Activated T-cell treated with anti-CD3 and anti-CD28 coated beads, Interleukin-2, amount 50 U/mL, for 72 hours (primary cell): ENCODE data around the gene HELZ. TPM values are rescaled to one million over a fixed set of nuclear protein-coding genes. Genes with fewer than 3 reads are reported as not detected.

Experiments used
- ATAC-seq, 2 donors: fragments of 150-1000 bp; cut with Tn5 transposase; replicated peaks in 1 of 2; 2 replicates each; pipeline ENCODE4 v1.10.0; 2021; ENCODE audit warnings: moderate library complexity in 2 of 2, mild to moderate bottlenecking in 1 of 2
- DNase-seq, 2 donors: peaks; one replicate each; pipeline ENCODE4 v3.0.0; 2021 to 2022; ENCODE audit warnings: mixed read lengths in 1 of 2
- H3K27ac Mint-ChIP-seq: one replicate; pipeline ENCODE4 v1.8.0; 2022; ENCODE audit warnings: mild to moderate bottlenecking, moderate library complexity, mixed read lengths
- H3K27me3 Mint-ChIP-seq: one replicate; pipeline ENCODE4 v1.8.0; 2022; ENCODE audit warnings: low read depth, mixed read lengths
- H3K36me3 Mint-ChIP-seq, 2 donors: one replicate each; pipeline ENCODE4 v1.8.0; 2022; ENCODE audit warnings: mixed read lengths in 2 of 2, mild to moderate bottlenecking in 1 of 2; ENCODE audit not compliant: insufficient read depth in 2 of 2
- H3K4me1 Mint-ChIP-seq: one replicate; pipeline ENCODE4 v1.8.0; 2022; ENCODE audit warnings: low read depth, mixed read lengths
- H3K4me3 Mint-ChIP-seq, 2 donors: one replicate each; pipeline ENCODE4 v1.8.0; 2022; ENCODE audit warnings: mild to moderate bottlenecking in 2 of 2, mixed read lengths in 2 of 2, moderate library complexity in 2 of 2
- H3K9me3 Mint-ChIP-seq, 2 donors: one replicate each; pipeline ENCODE4 v1.8.0; 2022; ENCODE audit warnings: mixed read lengths in 2 of 2
- total RNA-seq, 2 donors: library from RNA; stranded (reverse); gene quantifications; one replicate each; pipeline ENCODE4 v1.2.3, GENCODE V29; 2022

HELZ gene
- total RNA-seq, 2 donors from 2014 or later, result 51.3 to 52.0 TPM

DNA sequence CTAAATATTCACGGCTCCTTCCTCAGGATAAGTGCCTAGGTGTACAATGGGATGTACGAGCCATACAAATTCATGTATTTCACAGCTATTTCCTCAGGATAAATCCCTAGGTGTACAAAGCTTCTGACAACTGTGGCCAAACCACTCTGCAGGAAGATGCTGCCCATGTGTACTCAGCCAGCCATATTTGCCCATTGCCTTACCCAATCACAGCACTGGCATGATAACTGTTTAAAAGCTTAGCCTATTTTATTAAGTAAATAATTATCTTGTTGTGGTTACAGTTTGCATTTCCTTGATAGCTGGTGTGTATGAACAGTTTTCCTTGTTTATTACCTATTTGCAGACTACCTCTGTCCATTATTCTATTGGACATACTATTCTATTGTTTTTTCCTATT, 165.5 kb downstream of the HELZ start:
- no peaks in the 10 kb centered on the region for H3K9me3 Mint-ChIP-seq
- DNase-seq (no peak), ATAC-seq (no peak)
- H3K27me3 Mint-ChIP-seq, result no peaks in the 10 kb centered on the region
- no peak overlapping the region for H3K4me3 Mint-ChIP-seq
- H3K4me1 Mint-ChIP-seq, result peaks cover 19% of the 10 kb centered on the region
- H3K27ac Mint-ChIP-seq, result no peak overlapping the region
- peaks cover 4 to 11% of the 10 kb centered on the region in 2 donors for H3K36me3 Mint-ChIP-seq

DNA sequence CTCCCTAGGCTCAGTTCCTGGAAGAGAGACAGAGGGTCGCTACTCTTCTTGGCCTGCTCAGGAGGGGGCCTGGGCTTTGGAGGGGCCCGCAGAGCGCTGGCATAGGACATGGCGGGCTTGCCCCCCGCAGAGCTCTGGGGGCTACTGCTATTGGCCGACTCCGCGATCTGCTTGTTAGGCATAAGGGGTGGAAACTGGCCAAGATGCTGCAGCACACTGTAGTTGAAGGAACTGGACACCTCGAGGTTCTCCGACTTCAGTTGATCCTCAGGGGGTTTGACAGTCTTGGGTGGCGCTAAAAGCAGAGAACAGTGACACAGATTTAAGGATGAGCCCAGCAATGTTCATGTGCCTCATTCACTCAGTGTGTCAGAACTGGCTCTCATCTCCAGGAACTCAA, 166.7 kb downstream of the HELZ start:
- H3K36me3 Mint-ChIP-seq, result peaks cover 5 to 12% of the 10 kb centered on the region in 2 donors
- peaks cover 11% of the 10 kb centered on the region for H3K4me1 Mint-ChIP-seq
- no peaks in the 10 kb centered on the region for H3K9me3 Mint-ChIP-seq
- DNase-seq (no peak), ATAC-seq (no peak)
- H3K27ac Mint-ChIP-seq, result no peak overlapping the region
- no peak overlapping the region for H3K4me3 Mint-ChIP-seq
- no peaks in the 10 kb centered on the region for H3K27me3 Mint-ChIP-seq

DNA sequence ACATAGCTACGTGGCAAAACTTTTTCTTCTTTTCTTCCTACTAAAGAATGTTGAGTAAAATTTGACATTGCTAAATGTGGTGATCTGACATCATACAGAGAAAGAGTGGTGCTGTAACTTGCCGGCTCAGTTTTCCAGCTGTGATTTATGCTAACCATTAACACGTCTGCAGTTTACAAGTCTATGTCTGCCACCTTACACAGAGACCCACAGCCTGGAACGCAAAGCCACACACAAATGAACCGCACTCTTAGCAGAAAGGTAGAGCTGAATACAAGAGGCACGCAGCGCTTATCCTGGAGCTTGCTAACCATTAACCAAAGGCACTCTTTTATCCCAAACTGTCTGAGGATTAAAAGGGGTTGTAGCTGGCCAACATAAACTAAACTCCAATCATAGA, 168.7 kb downstream of the HELZ start:
- Mint-ChIP-seq H3K9me3 (no peaks in the 10 kb centered on the region), H3K4me1 (no peaks in the 10 kb centered on the region), H3K27ac (no peak overlapping the region), H3K4me3 (no peak overlapping the region), H3K36me3 (peaks cover 5 to 15% of the 10 kb centered on the region in 2 donors), H3K27me3 (no peaks in the 10 kb centered on the region)
- DNase-seq (no peak), ATAC-seq (no peak)

DNA sequence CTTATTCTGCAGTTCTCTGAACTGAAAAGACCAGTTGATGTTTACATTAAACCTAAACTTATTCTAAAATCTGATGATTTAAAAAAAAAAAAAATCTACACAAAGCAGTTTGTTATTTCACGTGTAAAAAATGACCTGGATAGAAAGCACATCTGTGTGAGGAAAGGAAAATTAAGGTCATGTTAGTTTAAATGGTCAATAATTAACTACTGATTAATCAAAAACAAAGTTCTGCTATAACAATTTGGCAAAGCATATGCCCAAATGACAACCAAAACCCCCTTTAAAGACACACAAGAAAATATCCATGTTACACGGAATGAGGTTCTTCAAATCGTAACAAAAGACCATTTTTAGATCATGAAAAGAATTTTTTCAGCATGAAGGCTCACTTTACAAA, 170.2 kb downstream of the HELZ start:
- no peak overlapping the region for H3K4me3 Mint-ChIP-seq
- H3K36me3 Mint-ChIP-seq, result peaks cover 5 to 14% of the 10 kb centered on the region in 2 donors
- no peak for ATAC-seq
- no peak for DNase-seq
- no peaks in the 10 kb centered on the region for H3K4me1 Mint-ChIP-seq
- no peaks in the 10 kb centered on the region for H3K27me3 Mint-ChIP-seq
- no peaks in the 10 kb centered on the region for H3K9me3 Mint-ChIP-seq
- H3K27ac Mint-ChIP-seq, result no peak overlapping the region

DNA sequence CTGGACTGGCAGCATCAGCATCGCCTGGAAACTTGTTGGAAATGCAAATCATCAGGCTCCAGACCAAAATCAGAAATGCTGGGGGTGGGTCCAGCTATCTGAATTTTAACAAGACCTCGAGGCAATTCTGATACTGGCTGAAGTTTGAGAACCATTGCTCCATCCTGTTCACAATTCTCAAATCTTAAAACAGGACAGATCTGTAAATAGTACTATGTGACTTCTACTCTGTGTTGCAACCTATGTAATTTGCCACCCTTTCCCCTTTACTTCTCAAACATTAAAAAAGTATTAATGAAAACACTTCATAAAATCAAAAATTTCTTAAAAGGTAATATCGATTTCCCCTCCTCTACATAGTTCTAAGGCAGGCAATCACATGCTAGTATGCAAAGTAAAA, 172.1 kb downstream of the HELZ start:
- peaks cover 5 to 12% of the 10 kb centered on the region in 2 donors for H3K36me3 Mint-ChIP-seq
- H3K4me3 Mint-ChIP-seq, result no peak overlapping the region
- DNase-seq (no peak), ATAC-seq (no peak)
- no peak overlapping the region for H3K27ac Mint-ChIP-seq
- H3K9me3 Mint-ChIP-seq, result no peaks in the 10 kb centered on the region
- H3K4me1 Mint-ChIP-seq, result no peaks in the 10 kb centered on the region
- no peaks in the 10 kb centered on the region for H3K27me3 Mint-ChIP-seq

DNA sequence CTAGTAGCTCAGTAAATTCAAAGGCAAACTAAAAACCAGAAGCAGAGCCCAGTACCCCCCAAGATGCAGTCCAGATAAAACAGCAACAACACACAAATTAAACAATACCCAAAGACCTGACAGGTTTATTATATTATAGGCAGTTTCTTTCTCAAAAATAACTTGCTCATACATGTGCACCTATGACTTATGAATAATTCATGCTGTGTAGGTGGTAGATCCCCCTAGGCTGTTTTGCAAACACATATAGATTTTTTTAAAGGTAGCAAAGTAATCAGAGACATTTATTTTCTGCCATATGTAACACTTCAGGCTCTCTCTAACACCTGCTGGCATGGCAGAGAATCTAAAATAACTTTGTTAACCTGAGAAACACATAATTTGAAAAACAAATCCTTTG, 173.4 kb downstream of the HELZ start:
- Mint-ChIP-seq H3K27ac (no peak overlapping the region), H3K4me1 (no peaks in the 10 kb centered on the region), H3K4me3 (no peak overlapping the region), H3K36me3 (peaks cover 5 to 10% of the 10 kb centered on the region in 2 donors), H3K9me3 (no peaks in the 10 kb centered on the region), H3K27me3 (no peaks in the 10 kb centered on the region)
- ATAC-seq (no peak), DNase-seq (no peak)

DNA sequence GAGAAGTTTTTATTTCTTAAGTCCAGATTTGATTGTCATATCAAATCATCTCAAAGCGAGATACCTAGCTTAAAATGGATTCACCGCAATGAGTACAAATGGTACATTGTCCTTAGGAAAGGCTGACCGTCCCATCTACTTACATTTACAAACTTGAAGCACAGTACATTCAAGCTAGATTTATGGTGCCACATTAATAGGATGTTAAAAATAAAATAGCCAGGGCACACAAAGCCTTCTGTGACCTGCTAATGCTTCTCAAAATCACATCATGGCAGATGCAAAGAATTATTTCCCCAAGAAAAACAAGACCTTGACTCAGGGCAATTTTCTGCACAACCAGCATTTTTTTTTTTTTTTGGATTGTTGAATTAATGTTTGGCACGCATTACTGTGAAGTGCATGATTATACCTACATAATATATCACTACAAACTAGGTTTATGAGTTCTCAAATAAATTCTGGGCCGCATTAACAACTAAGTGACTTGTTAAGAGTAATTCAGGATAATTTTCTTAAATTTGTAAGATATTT, 175.3 kb downstream of the HELZ start:
- Mint-ChIP-seq H3K27me3 (no peaks in the 10 kb centered on the region), H3K36me3 (peaks cover 3 to 5% of the 10 kb centered on the region in 2 donors), H3K4me1 (no peaks in the 10 kb centered on the region), H3K4me3 (no peak overlapping the region), H3K27ac (no peak overlapping the region), H3K9me3 (no peaks in the 10 kb centered on the region)
- ATAC-seq (no peak), DNase-seq (no peak)

DNA sequence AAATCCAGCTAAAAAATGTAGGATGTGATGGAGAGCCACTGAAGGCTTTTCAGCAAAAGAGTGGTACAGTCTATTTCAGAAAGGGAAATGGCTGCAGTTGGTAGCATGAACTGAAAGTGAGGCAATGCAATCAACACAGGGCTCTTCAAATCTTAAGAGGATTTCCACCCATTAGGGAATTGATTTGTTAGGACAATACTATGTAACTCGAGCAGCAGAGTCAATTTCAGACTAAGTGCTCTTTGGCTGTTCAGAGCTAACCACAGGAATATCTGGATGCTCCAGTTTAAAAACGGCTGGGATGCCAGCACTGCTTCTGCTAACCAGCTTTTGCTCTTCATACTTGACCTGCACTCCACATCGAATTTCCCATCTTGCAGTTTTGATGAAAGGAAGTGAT, 176.0 kb downstream of the HELZ start:
- Mint-ChIP-seq H3K27me3 (no peaks in the 10 kb centered on the region), H3K27ac (no peak overlapping the region), H3K9me3 (no peaks in the 10 kb centered on the region), H3K36me3 (peaks cover 3 to 4% of the 10 kb centered on the region in 2 donors), H3K4me1 (no peaks in the 10 kb centered on the region), H3K4me3 (no peak overlapping the region)
- DNase-seq, result no peak
- ATAC-seq, result no peak

DNA sequence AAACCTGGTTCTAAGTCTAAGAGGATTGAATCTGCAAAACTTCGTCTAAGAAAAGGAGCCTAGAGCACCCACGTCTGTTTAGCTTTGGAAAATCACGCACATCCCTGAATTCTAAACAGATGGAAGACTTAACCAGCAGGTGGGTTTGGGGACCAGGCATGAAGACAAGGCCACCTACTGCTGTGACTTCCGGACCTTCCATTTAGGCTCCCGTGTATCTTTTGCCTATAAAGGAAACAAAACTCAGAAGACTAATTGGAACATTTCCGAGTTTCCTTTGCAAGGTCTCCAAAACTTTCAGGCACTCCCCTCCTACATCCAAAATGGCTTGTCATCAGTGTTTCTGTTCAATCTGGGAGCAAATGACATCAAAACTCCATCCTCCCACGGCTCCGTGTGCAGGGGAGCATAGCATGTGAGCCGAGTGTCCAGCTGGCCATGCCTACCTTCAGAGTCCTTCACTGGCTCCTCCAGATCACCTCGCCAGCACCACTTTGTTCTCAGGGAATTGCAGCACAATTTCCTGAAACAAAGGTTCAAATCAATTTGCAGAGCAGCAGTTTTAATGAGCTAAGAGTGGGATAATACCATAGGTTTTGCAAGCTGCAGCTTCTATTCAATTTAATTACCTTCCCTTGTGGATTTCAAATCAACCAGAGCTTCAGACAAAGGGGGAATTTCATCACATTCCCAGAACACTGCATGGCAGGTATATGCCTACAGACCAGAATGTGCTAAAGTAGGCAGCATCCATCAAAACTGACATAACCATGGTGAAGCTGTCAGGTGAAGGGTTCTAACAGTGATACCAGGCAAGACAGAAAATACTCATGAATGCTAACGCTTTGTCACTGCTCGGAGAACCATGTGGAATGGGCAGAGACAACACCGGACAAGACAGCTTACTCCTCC, 177.2 kb downstream of the HELZ start:
- no peaks in the 10 kb centered on the region for H3K9me3 Mint-ChIP-seq
- H3K4me1 Mint-ChIP-seq, result no peaks in the 10 kb centered on the region
- DNase-seq, result no peak
- ATAC-seq, result no peak
- no peak overlapping the region for H3K27ac Mint-ChIP-seq
- H3K36me3 Mint-ChIP-seq, result no peaks in the 10 kb centered on the region
- no peaks in the 10 kb centered on the region for H3K27me3 Mint-ChIP-seq
- no peak overlapping the region for H3K4me3 Mint-ChIP-seq

DNA sequence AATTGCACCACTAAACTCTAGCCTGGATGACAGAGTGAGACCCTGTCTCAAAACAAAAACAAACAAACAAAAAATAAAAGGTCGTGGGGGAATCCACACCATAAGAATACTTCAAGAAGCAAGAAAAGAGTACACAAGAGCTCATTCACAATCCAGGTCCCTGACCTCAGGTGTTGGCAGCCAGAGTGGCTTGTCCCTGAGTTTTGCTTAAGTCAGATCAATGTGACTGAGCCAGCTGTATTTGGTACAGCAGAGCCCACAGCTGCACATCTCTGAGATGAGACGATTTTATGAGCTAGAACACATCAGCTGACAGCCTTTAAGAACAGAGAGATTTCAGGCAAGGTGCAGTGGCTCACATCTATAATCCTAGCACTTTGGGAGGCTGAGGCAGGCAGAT, 178.3 kb downstream of the HELZ start:
- no peaks in the 10 kb centered on the region for H3K4me1 Mint-ChIP-seq

DNA sequence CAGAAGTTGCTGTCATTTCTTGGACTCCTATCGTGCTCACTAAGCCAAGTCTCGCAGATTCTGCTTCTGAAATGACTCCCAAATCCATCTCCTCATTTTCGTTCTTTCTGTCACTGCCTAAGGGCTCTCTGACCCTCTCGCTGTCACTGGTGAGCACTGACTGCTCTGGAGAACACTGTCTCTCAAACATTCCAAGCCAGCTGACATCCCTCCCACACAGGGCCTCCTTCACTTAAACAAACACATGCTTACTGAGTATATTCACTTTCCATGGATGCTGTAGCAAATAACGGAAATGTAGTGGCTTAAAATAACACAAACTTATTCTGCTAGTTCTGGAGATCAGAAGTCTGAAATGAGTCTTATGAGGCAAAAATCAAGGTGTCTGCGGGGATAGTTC, 181.9 kb downstream of the HELZ start:
- no peaks in the 10 kb centered on the region for H3K9me3 Mint-ChIP-seq
- H3K36me3 Mint-ChIP-seq, result no peaks in the 10 kb centered on the region
- H3K27ac Mint-ChIP-seq, result no peak overlapping the region
- DNase-seq (no peak), ATAC-seq (no peak)
- H3K27me3 Mint-ChIP-seq, result no peaks in the 10 kb centered on the region
- no peak overlapping the region for H3K4me3 Mint-ChIP-seq
- no peaks in the 10 kb centered on the region for H3K4me1 Mint-ChIP-seq

More for the DNA sequence above, 178.3 kb downstream of the HELZ start:
- no peak for DNase-seq
- ATAC-seq, result no peak
- no peaks in the 10 kb centered on the region for H3K36me3 Mint-ChIP-seq
- H3K4me3 Mint-ChIP-seq, result no peak overlapping the region
- H3K27me3 Mint-ChIP-seq, result no peaks in the 10 kb centered on the region
- H3K27ac Mint-ChIP-seq, result no peak overlapping the region
- no peaks in the 10 kb centered on the region for H3K9me3 Mint-ChIP-seq

DNA sequence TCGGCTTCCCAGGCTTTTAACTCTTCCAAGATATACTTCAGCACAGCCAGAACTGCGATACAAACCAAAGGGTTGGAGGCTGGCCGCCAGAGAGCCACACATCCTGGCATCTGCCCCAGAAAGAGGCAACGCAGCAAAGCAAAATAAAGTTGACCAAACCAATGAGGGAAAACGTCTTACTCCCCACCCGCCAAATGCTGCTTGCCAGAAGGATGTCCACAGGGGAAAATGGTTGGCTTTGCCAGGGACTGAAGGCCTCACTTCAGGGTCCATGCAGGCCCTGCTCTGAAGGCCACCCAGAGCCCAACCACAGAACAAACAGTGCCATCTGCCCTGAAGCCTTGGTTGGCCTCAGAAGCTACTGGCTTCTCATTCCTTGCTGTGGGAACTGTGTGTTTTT, 185.6 kb downstream of the HELZ start:
- DNase-seq (no peak), ATAC-seq (no peak)
- H3K27ac Mint-ChIP-seq, result no peak overlapping the region
- H3K9me3 Mint-ChIP-seq, result no peaks in the 10 kb centered on the region
- H3K36me3 Mint-ChIP-seq, result no peaks in the 10 kb centered on the region
- no peak overlapping the region for H3K4me3 Mint-ChIP-seq
- no peaks in the 10 kb centered on the region for H3K27me3 Mint-ChIP-seq
- H3K4me1 Mint-ChIP-seq, result no peaks in the 10 kb centered on the region

DNA sequence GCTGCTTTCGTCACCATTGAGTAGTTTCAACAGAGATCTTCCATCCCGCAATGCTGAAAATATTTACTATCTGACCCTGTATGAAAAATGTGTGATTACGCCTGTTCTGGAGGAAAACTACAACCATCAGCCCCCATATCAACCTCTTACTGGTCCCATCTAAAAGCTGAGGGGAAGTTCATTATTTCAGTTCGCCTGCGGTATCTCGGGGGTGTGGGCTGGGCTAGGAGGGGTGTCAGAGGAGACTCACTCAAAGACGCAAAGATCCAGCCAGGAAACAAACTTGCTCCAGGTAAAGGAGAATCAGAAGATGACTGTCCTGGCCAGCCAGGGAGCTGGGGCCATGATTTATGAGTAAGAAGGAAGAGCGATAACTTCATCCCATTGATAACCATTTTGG, 187.0 kb downstream of the HELZ start:
- H3K4me1 Mint-ChIP-seq, result no peaks in the 10 kb centered on the region
- no peaks in the 10 kb centered on the region for H3K36me3 Mint-ChIP-seq
- no peak for DNase-seq
- no peak for ATAC-seq
- H3K27ac Mint-ChIP-seq, result no peak overlapping the region
- H3K9me3 Mint-ChIP-seq, result no peaks in the 10 kb centered on the region
- H3K27me3 Mint-ChIP-seq, result no peaks in the 10 kb centered on the region
- no peak overlapping the region for H3K4me3 Mint-ChIP-seq
